ACHN (cell line): ENCODE results near the gene SPOCD1.
"Not testable (repeated sequence)": the region's sequence is repeated elsewhere in the genome, so short reads cannot be mapped to it uniquely, and the experiment has no call there.

Experiments used
- DNase-seq: peaks from one replicate; pipeline ENCODE4 v3.0.0-alpha.2; 2015
- in situ Hi-C: cut with HindIII; loops from 2 replicates; pipeline ENCODE4 v1.10.0; 2017; ENCODE audit warnings: low sequenced_read_pairs, low pct_ligation_motif_present, low pct_unique_long_range_greater_than_20kb

SPOCD1 gene

GRCh38 chr1:31831397-31832378 lies 15.9 kb upstream of the SPOCD1 start:
- DNase-seq: peak; percentile 5
- in situ Hi-C loops: no loop called here

- in situ Hi-C loops: no loop called here
- no peak for DNase-seq
These were observed 14.7 kb upstream of the SPOCD1 start for GRCh38 chr1:31830511-31830910.

GRCh38 chr1:31830065-31830464 lies 14.2 kb upstream of the SPOCD1 start:
- DNase-seq: no peak
- in situ Hi-C loops: no loop called here

- DNase-seq: no peak
- in situ Hi-C loops: no loop called here
These were observed 13.3 kb upstream of the SPOCD1 start for GRCh38 chr1:31828926-31829690.

GRCh38 chr1:31828341-31828740 lies 12.5 kb upstream of the SPOCD1 start:
- in situ Hi-C loops: no loop called here
- no peak for DNase-seq

GRCh38 chr1:31823780-31824179 lies 8.0 kb upstream of the SPOCD1 start:
- in situ Hi-C loops: no loop called here
- no peak for DNase-seq

- in situ Hi-C loops: no loop called here
- no peak for DNase-seq
These were observed 6.9 kb upstream of the SPOCD1 start for GRCh38 chr1:31822766-31823165.

GRCh38 chr1:31820196-31820595 lies 4.4 kb upstream of the SPOCD1 start:
- DNase-seq, in situ Hi-C loops: not testable (repeated sequence)

GRCh38 chr1:31818206-31818605 lies 2.4 kb upstream of the SPOCD1 start:
- in situ Hi-C loops: no loop called here
- no peak for DNase-seq

- in situ Hi-C loops: not testable (repeated sequence)
These were observed 1.1 kb upstream of the SPOCD1 start for GRCh38 chr1:31816947-31817346.

GRCh38 chr1:31816501-31816900 lies 679 bp upstream of the SPOCD1 start:
- DNase-seq, in situ Hi-C loops: not testable (repeated sequence)

More at GRCh38 chr1:31816947-31817346, 1.1 kb upstream of the SPOCD1 start:
- DNase-seq: not testable (repeated sequence)

GRCh38 chr1:31815307-31815645 lies 546 bp downstream of the SPOCD1 start:
- no peak for DNase-seq
- in situ Hi-C loops: no loop called here

- no peak for DNase-seq
- in situ Hi-C loops: no loop called here
These were observed 1.1 kb downstream of the SPOCD1 start for GRCh38 chr1:31814631-31815306.

- in situ Hi-C loops: no loop called here
These were observed 1.7 kb downstream of the SPOCD1 start for GRCh38 chr1:31814041-31814511.

GRCh38 chr1:31812158-31812829 lies 3.5 kb downstream of the SPOCD1 start:
- in situ Hi-C loops: no loop called here

More at GRCh38 chr1:31814041-31814511, 1.7 kb downstream of the SPOCD1 start:
- no peak for DNase-seq

GRCh38 chr1:31811605-31812004 lies 4.2 kb downstream of the SPOCD1 start:
- DNase-seq: no peak
- in situ Hi-C loops: no loop called here

More at GRCh38 chr1:31812158-31812829, 3.5 kb downstream of the SPOCD1 start:
- no peak for DNase-seq

- DNase-seq: no peak
- in situ Hi-C loops: no loop called here
These were observed 6.1 kb downstream of the SPOCD1 start for GRCh38 chr1:31809698-31810097.

GRCh38 chr1:31807273-31808048 lies 8.4 kb downstream of the SPOCD1 start:
- in situ Hi-C loops: no loop called here
- DNase-seq: no peak
